ENCODE results near the gene PFKL.

- no peak for TF ChIP-seq CTCF (conservative IDR thresholded peaks at IDR 0.05)
- no peak for TF ChIP-seq EZH2 (IDR thresholded peaks at IDR 0.05; ENCODE audit: low read depth)
These were observed 34.6 kb downstream of the PFKL start for GRCh38 chr21:44334329-44335030.

Measured in PC-9 (cell line).